Stimulated activated CD8-positive, alpha-beta memory T cell treated with anti-CD3 and anti-CD28 coated beads, Interleukin-15, amount 100 ng/mL, for 24 hours (primary cell): ENCODE results near the gene MTRFR.
"Not testable (repeated sequence)": the region's sequence is repeated elsewhere in the genome, so short reads cannot be mapped to it uniquely, and the experiment has no call there.

Experiments used
- DNase-seq: peaks from one replicate; pipeline ENCODE4 v3.0.0-alpha.2; 2020; ENCODE audit warnings: low read depth

Gene MTRFR

DNA sequence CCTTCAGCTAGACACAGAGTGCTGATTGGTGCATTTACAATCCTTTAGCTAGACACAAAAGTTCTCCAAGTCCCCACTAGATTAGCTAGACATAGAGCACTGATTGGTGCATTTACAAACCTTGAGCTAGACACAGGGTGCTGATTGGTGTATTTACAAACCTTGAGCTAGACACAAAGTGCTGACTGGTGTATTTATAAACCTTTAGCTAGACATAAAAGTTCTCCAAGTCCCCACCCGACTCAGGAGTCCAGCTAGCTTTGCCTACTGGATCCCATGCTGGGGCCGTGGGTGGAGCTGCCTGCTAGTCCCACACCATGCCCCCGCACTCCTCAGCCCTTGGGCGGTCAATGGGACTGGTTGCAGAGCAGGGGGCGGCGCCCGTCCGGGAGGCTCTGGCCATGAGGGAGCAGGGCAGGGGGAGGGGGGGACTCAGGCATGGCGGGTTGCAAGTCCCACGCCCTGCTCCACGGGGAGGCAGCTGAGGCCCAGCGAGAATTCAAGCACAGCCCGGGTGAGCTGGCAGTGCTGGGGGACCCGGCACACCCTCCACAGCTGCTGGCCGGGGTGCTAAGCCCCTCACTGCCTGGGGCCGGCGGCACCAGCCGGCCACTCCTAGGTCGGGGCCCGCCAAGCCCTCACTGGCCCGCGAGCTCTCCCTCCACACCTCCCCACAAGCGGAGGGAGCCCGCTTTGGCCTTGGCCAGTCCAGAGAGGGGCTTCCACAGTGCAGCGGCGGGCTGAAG is 15.9 kb downstream of the MTRFR start:
- not testable (repeated sequence) for DNase-seq

DNA sequence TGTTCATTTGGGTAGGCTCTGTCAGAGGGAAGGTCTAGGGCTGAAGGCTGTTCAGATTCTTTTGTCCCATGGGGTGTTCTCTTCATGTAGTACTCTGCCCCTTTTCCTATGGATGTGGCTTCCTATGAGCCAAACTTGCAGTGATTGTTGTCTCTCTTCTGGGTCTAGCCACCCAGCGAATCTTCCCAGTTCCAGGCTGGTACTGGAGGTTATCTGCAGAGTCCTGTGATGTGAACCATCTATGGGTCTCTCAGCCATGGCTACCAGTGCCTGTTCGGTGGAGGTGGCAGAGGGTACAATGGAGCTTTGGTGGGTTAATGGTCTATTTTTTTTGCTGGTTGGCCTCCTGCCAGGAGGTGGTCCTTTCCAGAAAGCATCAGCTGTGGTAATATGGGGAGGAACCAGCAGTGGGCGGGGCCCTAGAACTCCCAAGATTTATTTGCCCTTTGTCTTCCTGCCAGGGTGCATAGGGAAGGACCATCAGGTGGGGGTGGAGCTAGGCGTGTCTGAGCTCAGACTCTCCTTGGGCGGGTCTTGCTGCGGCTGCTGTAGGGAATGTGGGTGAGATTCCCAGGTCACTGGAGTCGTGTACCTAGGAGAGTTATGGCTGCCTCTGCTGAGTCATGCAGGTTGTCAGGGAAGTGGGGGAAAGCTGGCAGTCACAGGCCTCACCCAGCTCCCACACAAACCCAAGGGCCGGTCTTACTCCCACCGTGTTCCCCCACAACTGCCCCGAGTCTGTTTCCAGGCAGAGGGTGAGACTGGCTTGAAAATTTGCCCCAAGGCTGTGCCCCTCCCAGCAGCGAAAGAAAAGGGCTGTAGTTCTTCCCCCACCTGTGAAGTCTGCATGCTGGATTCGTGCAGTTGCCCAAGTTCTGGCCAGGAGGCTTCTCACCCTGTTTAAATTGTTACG is 17.5 kb downstream of the MTRFR start:
- no peak for DNase-seq

DNA sequence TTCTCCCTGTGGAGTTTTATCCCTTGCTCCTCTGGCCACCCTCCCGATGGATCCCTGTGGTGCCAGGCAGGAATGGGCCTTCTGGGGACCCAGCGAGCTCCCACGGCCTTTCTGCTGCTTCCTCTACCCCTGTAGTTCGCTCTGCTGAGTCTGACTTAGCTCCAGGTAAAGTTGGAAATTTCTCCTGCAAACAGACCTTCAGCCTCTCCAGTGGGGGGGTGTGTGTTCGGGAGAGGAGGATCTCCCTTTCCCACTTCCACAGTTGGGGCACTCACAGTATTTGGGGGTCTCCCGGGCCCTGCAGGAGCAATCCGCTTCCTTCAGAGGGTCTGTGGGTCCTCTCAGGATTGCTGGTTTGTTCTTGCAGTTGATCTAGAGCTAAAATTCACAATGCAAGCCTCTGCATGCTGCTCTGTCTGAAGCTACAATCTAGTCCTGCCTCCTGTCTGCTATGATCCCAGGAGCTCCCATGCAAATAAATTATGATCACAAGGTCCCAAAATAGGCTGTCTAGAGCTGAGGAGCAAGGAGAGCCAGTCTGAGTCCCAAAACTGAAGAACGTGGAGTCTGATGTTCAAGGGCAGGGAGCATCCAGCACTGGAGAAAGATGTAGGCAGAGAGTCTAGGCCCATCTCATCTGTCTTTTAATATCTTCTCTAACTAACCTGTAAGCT is 18.3 kb downstream of the MTRFR start:
- no peak for DNase-seq

DNA sequence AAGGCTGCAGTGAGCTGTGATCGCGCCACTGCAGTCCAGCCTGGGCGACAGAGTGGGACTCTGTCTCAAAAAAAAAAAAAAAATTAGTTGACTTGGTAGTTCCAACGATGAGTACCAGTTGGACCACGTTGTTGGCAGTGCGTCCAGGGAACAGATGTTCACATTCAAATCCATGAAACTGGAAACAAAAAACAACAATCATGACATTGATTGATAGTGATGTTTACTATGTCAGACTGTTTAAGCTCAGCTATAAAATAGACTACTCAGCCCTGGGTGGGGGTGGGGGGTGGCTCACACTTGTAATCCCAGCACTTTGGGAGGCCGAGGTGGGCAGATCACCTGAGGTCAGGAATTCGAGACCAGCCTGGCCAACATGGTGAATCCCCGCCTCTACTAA is 19.1 kb downstream of the MTRFR start:
- DNase-seq = not testable (repeated sequence)

DNA sequence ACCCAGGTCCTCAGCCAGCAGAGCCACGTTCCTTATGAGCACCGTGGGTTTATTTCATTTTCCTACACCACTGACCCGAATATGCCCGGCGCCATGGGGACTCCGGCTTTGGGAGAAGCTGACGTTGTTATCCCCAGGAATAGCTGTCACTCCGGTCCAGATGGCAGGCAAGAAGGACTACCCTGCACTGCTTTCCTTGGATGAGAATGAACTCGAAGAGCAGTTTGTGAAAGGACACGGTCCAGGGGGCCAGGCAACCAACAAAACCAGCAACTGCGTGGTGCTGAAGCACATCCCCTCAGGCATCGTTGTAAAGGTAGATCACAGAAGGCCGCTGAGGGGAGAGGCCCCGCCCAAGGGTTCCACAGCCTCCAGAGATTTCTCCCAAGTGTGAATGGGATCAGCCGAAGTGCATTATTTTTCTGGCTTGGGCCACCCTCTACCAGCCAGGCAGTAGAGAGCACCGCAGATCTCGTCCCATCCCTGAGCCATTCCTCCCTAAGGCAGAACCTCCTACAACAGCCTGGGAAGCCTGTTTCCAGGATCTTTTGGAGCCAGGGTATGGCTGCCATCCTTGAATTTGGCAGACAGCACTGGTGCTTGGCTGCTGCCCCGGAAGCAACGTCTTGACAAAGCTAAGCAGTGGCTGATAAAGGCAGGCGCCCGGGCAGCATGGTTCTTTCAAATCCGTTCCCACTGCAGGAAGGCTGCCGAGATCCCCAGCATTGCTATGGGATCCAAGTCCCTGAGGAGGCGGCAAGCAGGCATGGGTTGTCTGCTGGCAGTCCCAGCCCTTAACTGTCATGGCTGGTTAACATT is 20.6 kb downstream of the MTRFR start:
- DNase-seq = no peak

DNA sequence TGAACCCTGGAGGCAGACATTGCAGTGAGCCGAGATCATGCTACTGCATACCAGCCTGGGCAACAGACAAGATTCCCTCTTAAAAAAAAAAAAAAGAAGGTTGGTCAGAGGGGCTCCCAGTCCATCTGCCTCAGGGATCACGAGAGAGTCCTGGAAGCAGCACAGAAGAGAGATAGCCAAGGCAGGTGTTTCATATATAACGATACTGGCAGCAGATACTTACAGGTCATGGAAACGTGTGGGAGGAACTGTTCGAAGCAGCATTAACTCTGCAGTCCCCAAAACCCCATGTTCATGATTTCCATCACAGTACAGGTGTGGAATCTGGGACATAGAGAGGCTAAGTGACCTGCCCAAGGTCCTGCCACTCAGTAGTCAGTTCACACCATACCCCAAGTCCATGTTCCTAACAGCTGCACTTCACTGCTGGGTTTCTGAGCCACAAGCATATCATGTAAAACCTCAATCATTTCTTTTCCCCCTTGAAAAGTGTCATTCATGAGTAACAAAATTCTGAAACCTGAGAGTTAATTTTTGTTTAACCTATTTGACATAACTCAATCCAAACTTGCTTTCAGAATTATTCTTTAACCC is 21.7 kb downstream of the MTRFR start:
- no peak for DNase-seq

DNA sequence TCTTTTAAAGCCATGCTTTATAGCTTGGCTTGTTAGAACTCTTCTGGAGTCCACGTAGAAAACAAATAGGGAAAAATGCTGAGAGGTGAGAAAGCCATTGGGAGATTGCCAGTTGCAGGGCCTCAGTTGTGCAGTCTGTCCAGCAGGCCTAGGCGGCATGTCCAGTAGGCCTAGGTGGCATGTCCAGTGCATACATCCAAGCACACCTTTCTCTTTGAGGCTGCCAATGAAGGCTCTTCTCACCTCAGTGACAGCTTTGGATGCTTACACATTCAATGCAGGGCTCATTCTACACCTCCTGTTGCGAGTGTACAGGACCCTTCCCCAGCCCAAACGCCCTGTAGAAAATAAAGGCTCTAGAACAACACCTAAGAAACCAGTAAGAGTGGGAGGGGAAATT is 25.4 kb downstream of the MTRFR start:
- no peak for DNase-seq

DNA sequence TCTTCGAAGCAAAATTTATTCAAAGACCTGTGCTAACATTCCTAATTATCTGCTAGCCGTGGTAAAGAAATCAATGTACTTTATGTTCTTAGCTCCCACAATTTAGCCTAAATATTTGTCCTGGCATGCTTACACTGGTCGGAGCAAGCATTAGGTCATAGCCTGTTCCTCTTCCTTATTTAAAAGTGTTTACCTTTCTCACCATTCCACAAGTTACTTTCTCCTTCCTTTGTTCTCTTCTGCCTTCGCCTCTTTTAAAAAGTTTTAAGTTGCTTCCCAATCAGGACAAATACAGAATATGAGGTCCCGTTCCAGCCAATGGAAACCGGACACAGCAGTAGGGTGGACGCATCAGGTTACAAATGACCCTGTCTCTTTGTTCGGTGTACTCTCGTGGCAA is 26.8 kb downstream of the MTRFR start:
- DNase-seq = no peak

DNA sequence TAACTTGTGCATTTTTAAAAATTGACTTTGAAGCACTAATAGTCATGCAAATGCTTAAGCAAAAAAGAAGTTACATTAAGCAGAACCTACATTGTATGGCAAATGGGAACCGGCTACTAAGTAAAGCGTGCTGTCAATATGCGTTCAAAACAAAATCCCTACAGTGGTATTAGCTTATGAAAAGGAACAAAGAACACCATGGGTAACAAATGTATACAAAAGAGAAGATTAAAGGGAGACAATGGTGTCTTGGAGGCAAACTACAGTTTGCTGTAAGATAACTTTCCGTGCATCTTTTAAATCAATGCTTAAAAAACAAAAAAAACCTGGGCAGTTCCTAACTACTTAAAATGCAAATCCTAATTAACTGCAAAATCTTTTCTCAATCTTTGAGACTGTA is 28.0 kb downstream of the MTRFR start:
- DNase-seq = no peak

DNA sequence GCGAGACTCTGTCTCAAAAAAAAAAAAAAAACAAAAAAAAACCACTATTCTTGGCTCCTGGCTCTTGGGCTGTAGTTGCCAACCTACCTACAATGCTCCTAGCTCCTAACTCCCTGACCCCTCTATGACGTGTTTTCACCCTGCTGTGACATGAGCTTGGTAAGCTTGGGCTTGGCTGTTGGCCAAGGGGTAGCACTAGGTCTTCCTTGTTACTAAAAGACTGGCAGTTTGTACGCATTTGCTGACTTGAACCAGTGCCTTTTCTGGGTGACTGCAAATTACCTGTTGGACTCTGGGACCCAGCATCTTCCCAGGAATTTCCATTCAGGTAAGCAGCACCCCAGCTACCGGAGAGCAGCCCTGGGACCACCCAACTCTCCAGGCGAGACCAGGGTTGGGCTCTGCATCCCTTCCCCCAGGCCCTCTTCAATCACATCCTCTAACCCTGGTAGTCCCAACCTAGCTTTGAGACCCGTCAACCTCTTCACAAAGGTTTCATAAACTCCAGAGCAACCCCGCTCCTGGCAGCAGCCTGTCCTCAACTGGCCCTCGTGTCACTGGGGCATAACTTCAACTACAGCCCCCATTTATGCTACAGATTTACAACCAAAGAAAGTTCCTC is 30.1 kb downstream of the MTRFR start:
- DNase-seq = no peak

DNA sequence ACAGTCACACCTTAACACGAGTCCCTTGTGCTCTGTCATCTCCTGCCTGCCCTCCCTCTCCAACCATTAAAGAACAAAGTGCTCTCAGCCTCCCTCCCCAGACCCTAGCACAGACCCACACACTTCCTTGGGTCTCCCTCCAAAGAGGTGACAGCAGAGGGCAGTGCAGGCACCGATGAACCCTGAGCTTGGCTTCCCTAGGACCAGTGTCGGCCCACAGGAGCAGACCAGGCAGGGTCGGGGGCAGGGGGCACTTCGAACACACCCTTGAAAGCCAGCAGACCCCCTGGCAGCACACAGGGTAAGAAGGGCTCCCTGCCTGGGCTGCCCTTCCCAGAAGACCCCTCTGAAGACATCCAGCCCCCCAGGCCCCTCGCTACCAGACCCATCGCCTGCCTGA is 31.4 kb downstream of the MTRFR start:
- no peak for DNase-seq

DNA sequence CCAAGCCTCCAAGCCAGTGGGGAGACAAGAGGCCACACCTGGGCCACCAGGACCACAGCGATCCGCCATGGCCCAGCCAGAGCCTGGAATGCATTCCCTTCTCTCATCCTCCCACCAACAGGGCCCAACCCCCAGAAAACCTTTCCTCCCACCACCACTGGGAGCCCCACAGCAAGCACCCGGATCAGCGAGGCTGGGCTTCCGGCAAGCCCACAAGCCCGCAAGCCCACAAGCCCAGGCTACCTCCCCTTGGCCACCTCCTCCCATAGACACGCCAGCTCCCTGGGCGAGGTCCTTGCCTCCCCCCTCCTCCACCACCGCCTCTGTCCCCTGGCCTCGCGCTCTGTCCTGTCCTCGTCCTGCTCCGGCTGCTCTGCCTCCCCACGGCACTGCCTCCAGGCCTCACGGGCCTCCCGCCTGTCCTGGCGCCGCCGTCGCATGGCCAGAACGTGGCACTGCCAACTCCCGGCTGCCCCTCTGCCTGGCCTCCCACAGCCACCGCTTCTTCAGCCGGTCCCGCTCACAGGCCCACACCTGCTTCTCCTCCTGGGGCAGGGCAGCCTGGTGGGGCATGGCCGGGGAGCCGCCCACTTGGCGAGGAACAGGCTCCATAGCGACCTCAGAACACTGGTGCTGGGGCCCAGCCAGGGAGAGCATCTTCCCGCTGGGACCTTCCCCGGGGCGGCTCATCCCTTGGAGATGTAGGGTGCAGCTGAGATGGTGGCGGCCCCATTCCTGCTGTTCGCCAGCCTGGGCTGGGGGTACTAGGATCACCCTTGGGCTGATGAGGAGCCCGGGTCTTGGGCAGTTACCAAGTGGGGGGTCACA is 32.8 kb downstream of the MTRFR start:
- no peak for DNase-seq

DNA sequence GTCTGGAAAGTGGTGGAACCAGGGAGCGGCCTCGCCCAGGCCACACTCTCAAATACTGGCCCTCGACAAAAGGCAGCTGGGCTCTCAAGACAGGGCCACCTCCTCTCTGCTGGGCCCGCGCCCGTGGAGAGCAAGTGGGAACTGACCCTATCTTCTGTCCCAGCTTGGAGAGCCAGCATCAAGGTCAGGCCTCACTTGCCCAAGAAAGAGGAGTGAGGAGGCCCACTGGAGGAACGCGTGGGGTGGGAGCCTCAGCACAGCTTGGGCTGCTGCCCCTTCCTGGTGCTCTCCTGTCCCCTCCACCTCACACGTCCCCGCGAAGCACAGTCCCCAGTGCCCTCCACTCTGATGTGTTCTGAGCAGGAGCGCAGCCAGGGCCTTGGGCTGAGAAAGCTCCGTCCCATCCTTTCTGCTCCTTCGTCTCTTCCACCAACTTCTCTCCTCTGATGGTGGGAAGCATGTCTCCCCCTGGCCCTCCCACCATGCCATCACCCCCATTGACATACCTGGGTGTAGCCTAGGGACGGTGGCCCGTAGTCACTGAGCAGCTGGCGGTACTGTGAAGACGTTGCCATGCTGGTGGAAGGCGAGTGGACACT is 33.5 kb downstream of the MTRFR start:
- no peak for DNase-seq

DNA sequence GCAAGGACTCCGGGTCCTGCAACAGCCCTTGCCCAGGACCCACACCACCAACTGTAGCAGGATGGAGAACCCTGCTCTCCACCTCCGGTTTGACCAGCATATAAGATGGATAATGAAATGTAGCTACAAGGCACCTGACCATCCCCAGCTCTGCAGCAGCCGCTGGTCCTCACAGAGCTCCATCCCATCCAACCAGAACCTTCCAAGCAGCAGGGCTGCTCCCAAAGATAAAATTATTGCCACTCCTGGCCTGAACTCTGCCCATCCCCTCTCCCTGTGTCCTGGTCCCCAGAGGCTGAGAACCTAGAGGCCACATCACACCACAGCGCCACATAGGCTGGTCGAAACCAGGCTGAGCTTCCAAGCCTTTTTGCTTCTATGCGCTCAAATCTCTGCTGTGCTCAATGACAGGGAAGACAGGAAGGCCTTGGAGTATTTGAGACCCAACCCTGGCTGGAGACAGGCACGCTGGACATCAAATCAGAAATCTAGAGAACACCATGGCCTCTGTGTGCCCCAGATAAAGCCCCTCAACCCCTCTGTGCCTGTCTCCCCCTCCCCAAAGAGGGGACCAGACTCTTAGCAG is 34.2 kb downstream of the MTRFR start:
- no peak for DNase-seq

DNA sequence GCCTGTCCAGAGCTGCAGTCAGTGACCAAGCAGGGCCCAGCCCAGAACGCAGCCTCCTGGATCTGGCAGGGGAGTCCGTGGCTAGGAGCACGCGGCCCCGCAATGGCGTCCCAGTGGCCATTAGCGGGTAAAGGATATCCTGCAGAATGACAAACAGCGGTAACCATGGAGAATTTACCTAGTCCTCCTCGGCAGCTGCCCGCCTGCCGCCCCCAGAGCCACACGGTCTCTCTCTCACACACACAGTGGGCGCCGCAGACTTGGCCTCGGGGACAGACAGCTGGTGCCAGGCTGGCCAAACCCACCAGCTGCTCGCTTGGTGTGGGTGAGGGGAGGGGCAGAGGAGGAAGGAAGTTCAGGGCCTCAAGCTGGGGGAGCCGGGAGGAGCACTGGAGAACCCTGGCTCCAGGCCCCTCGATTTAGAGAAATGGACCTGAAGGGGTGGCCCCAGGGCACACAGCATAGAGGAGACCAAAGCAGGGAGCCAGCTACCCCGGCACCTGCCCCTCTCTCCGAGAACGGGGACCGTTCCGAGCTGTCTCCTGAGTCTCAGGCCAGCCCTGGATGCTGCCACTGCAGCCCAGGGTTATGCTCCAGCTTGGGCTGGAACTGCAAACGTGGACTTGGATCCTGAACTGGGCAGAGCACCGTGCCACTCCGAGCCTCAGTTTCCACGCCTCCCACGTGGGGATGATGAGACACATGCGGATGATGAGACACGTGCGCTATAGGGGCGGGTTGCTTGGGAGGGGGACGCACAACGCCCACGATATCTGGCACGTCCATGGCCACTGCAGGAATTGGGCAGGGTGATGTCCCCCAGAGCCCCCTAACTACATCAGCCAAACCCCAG is 35.0 kb downstream of the MTRFR start:
- no peak for DNase-seq

DNA sequence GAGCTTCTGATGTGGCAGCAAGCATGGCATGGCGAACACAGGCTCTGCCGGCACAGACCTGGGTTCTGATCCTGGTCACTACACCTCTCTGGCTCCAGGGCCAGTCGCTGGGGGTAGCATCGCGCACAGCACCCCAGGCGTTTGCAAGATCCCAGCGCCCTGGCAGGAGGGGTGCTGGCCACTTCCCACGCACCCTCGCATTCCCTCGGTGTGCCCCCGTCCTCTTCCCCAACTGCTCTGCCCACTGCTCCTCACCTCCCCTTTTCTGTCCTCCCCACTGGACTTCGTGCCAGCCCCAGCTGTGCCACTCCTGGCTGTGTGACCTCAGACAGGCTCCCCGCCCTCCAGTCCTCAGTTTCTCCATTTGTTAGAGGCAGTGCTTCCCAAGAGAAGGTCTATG is 35.6 kb downstream of the MTRFR start:
- DNase-seq = no peak

DNA sequence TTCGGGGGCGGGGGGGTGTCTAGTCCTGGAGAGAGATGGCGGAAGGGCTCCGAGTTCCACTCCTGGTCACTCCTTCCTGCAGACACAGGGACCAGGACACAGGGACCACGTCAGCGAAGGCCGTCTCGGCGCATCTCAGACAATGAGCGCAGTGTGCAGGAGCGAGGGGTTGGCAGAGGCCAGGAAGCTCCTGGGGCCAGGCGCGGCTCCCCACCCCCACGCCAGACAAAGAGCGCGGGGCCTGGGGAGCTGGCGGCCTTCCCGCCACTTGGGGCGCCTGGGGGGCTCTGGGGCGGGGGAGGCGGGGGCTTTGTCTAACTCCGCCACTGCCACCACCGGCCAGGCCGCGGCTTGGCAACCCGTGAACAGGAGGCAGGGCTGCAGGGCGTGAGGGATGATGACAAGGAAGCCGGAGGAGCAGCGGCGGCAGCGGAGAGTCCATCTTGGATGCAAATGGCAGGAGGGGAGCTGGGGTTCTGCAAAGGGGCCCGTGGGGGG is 36.2 kb downstream of the MTRFR start:
- no peak for DNase-seq

DNA sequence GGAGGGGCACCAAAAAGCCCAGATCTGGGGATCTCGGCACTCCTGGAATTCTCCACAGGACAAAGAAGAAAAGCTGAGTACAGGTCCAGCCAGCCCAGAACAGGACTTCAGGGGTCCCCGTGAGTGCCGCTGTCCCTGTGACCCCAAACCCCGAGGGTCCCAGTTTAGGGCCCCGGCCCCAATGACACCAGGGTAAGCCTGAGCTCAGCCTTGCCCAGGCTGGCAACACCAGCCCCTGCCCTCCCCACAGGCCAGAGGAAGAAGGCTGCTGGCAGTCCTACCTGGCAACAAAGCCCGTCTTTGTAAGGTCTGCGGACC is 36.6 kb downstream of the MTRFR start:
- DNase-seq = no peak
